Karpas-422 (cell line): ENCODE measurements around the gene LRRC9. TPM values are rescaled to one million over a fixed set of nuclear protein-coding genes. Genes with fewer than 3 reads are reported as not detected.

Experiments used
- DNase-seq: peaks from one replicate; pipeline ENCODE4 v3.0.0-alpha.2; 2015
- H2AFZ ChIP-seq: fragments of 200-600 bp; sonication (generic); 2 replicates; pipeline ENCODE4 v1.6.1; 2014; ENCODE audit warnings: antibody characterized with exemption, low read length, mixed read lengths
- H3K27ac ChIP-seq: fragments of 200-600 bp; sonication (generic); 2 replicates; pipeline ENCODE4 v1.5.1; 2014; ENCODE audit warnings: mild to moderate bottlenecking, low read length, moderate library complexity
- H3K27me3 ChIP-seq: fragments of 200-600 bp; sonication (generic); 2 replicates; pipeline ENCODE4 v1.6.1; 2014; ENCODE audit warnings: low read length, mixed read lengths
- H3K36me3 ChIP-seq: fragments of 200-600 bp; sonication (generic); 2 replicates; pipeline ENCODE4 v1.6.1; 2014; ENCODE audit warnings: low read length, mixed read lengths; ENCODE audit not compliant: insufficient read depth
- H3K4me1 ChIP-seq: fragments of 200-600 bp; sonication (generic); 2 replicates; pipeline ENCODE4 v1.6.1; 2014; ENCODE audit warnings: mild to moderate bottlenecking, low read length, mixed read lengths
- H3K4me2 ChIP-seq: fragments of 200-600 bp; sonication (generic); 2 replicates; pipeline ENCODE4 v1.6.1; 2014; ENCODE audit warnings: low read length, low read depth, mild to moderate bottlenecking; ENCODE audit not compliant: poor library complexity, severe bottlenecking
- H3K4me3 ChIP-seq: fragments of 200-600 bp; sonication (generic); 2 replicates; pipeline ENCODE4 v1.5.1; 2014; ENCODE audit warnings: mild to moderate bottlenecking, antibody characterized with exemption, low read length, mixed read lengths
- H3K79me2 ChIP-seq: fragments of 200-600 bp; sonication (generic); 2 replicates; pipeline ENCODE4 v1.6.1; 2014; ENCODE audit warnings: mild to moderate bottlenecking, low read length, mixed read lengths
- H3K9ac ChIP-seq: fragments of 200-600 bp; sonication (generic); 2 replicates; pipeline ENCODE4 v1.6.0; 2014; ENCODE audit warnings: low read length
- H3K9me2 ChIP-seq: fragments of 200-600 bp; sonication (generic), shearing (Covaris generic); replicated peaks from 2 replicates; pipeline ENCODE4 v1.6.0; 2014; ENCODE audit warnings: mild to moderate bottlenecking, low read length, moderate library complexity; ENCODE audit not compliant: insufficient read depth
- H3K9me3 ChIP-seq: fragments of 300-700, 200-600 bp; sonication (generic); 2 replicates; pipeline ENCODE4 v1.6.1; 2014; ENCODE audit warnings: low read length, mixed read lengths
- H4K20me1 ChIP-seq: fragments of 200-600 bp; sonication (generic); 2 replicates; pipeline ENCODE4 v1.6.1; 2014; ENCODE audit warnings: mild to moderate bottlenecking, antibody characterized with exemption, low read length, low read depth; ENCODE audit not compliant: insufficient read depth
- total RNA-seq: library from RNA; depleted of rRNA; stranded (reverse); fragments of >200 nt; shearing (Covaris generic); gene quantifications from 2 replicates; pipeline ENCODE4 v1.2.3, GENCODE V29; 2014; ENCODE audit warnings: low replicate concordance

Gene LRRC9
- total RNA-seq, 1 experiment from 2014 or later: not detected

GRCh38 chr14:60079723-60080122 lies 159.8 kb downstream of the LRRC9 start:
- no peak overlapping the region for H3K4me3 ChIP-seq
- no peaks in the 10 kb centered on the region for H3K36me3 ChIP-seq
- H3K27ac ChIP-seq: no peak overlapping the region
- no peak overlapping the region for H3K9ac ChIP-seq
- H3K9me3 ChIP-seq: no peaks in the 10 kb centered on the region
- no peak overlapping the region for H2AFZ ChIP-seq
- no peak overlapping the region for H3K4me2 ChIP-seq
- H3K9me2 ChIP-seq: no peaks in the 10 kb centered on the region
- peaks cover 4% of the 10 kb centered on the region; the same call in 1 of the 2 replicates for H3K4me1 ChIP-seq
- DNase-seq: no peak
- no peaks in the 10 kb centered on the region for H3K79me2 ChIP-seq
- no peaks in the 10 kb centered on the region for H4K20me1 ChIP-seq
- no peaks in the 10 kb centered on the region for H3K27me3 ChIP-seq

DNA sequence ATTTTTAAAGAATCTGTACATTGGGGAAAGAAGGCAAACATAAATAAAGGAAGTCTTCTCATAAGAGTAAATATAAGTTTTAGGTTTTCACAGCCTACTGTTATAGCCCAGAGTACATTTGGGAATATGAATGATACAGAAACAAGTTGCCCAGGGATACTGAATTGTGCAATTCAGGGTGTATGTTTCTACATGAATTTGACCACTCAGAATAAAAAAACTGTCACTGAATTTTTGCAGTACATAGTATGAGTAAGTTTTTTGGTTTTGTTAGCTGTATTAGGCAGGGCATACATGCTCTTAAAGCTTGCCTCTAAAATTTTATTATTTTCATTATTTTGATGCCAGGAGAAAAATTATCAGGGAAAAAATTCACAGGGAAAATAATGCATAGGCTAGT lies 165.1 kb downstream of the LRRC9 start:
- H3K36me3 ChIP-seq: no peaks in the 10 kb centered on the region
- H3K27ac ChIP-seq: no peak overlapping the region
- H4K20me1 ChIP-seq: no peaks in the 10 kb centered on the region
- H3K79me2 ChIP-seq: no peaks in the 10 kb centered on the region
- DNase-seq: no peak
- no peaks in the 10 kb centered on the region for H3K27me3 ChIP-seq
- H3K4me2 ChIP-seq: no peak overlapping the region
- H3K9me2 ChIP-seq: no peaks in the 10 kb centered on the region
- no peak overlapping the region for H3K4me3 ChIP-seq
- H3K9me3 ChIP-seq: no peaks in the 10 kb centered on the region
- H3K4me1 ChIP-seq: peaks cover 4% of the 10 kb centered on the region; the same call in 1 of the 2 replicates
- H2AFZ ChIP-seq: no peak overlapping the region
- H3K9ac ChIP-seq: no peak overlapping the region

GRCh38 chr14:60085693-60086092 lies 165.7 kb downstream of the LRRC9 start:
- no peaks in the 10 kb centered on the region for H3K79me2 ChIP-seq
- H2AFZ ChIP-seq: no peak overlapping the region
- no peaks in the 10 kb centered on the region for H3K9me2 ChIP-seq
- peaks cover 9% of the 10 kb centered on the region for H3K4me1 ChIP-seq
- H3K27ac ChIP-seq: no peak overlapping the region
- no peaks in the 10 kb centered on the region for H4K20me1 ChIP-seq
- no peak overlapping the region for H3K9ac ChIP-seq
- no peak for DNase-seq
- no peaks in the 10 kb centered on the region for H3K9me3 ChIP-seq
- H3K4me3 ChIP-seq: no peak overlapping the region
- H3K4me2 ChIP-seq: no peak overlapping the region
- no peaks in the 10 kb centered on the region for H3K36me3 ChIP-seq
- no peaks in the 10 kb centered on the region for H3K27me3 ChIP-seq

DNA sequence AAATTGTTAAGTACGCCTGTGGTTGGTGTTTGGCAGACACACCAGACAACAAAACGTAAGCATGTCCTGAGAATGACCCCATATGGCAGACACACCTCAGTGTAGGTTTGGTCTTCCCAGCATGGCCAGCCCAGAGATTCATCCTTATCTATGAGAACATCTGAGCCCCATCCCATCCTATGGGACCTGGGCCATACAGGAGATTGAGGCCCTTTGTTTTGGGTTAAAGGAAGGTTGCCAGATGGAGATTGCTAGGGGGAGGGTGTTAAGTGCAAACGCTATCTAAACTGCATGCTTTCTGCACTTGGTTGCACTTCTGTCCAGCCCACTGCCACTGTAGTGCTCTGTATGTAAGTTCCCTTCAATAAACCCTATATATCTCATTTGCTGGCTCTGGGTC lies 167.7 kb downstream of the LRRC9 start:
- Histone ChIP-seq H3K4me1 (peaks cover 13% of the 10 kb centered on the region), H2AFZ (no peak overlapping the region), H3K9me3 (no peaks in the 10 kb centered on the region), H3K27ac (no peak overlapping the region), H3K36me3 (no peaks in the 10 kb centered on the region), H3K4me2 (no peak overlapping the region), H3K4me3 (no peak overlapping the region), H3K27me3 (no peaks in the 10 kb centered on the region), H4K20me1 (no peaks in the 10 kb centered on the region), H3K79me2 (peaks cover 5% of the 10 kb centered on the region), H3K9me2 (no peaks in the 10 kb centered on the region), H3K9ac (no peak overlapping the region)
- no peak for DNase-seq

DNA sequence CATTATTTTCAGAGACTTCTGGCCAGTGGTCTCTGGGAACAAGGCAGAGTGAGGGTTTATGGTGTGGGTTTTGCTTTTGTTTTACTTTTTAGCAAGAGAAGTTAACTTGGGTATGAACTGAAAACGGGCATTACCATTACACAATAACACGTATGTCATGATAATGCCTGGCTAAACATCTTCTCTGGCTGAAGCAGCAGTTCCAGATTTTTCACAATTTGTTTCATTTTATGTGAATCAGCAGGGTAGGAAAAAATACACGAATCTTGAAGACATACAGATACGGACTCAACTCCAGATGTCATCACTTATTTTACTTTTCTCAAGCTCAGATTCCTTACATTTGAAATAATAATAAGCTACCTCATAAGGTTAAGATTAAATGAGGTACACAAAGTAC lies 169.3 kb downstream of the LRRC9 start:
- Histone ChIP-seq H3K36me3 (no peaks in the 10 kb centered on the region), H3K4me2 (no peak overlapping the region), H3K27me3 (no peaks in the 10 kb centered on the region), H4K20me1 (peaks cover 13% of the 10 kb centered on the region; the same call in 1 of the 2 replicates), H3K9ac (no peak overlapping the region), H3K9me2 (no peaks in the 10 kb centered on the region), H3K9me3 (no peaks in the 10 kb centered on the region), H3K27ac (no peak overlapping the region), H3K4me1 (peaks cover 21% of the 10 kb centered on the region), H3K4me3 (no peak overlapping the region), H2AFZ (no peak overlapping the region), H3K79me2 (peaks cover 21% of the 10 kb centered on the region)
- DNase-seq: no peak

DNA sequence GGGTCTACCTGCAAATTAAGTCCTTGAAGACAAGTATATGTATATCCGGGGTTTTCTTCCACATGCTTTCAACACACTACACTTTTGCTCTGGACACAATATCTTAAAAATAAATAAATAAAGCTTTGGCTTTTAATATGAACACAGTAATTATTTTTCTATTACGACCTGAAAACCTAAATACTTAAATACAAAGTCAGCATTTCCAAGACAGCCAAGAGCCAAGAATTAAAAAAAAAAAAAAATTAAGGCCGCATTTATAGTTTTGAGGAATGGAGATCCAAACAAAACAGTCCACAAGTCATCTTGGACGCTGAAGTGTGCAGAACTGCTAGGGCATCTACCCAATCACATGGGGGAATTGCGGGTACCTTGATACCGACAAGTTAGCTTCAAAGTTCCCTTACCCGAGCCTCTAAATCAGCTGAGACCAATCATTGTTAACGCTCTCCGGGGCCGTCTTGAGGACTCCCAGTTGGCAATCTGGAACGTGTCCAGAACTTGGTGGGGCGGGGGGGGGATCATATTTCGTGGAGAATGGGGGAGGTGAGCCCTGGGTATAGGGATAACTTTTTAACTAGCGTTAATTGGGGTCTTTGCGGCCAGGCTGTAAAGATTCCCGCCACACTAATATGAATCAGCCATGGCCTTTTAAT lies 171.0 kb downstream of the LRRC9 start:
- H3K4me2 ChIP-seq: peak overlapping the region; percentile 81
- H3K27me3 ChIP-seq: no peaks in the 10 kb centered on the region
- peak overlapping the region; percentile 72 for H2AFZ ChIP-seq
- H3K36me3 ChIP-seq: no peaks in the 10 kb centered on the region
- H3K79me2 ChIP-seq: peaks cover 38% of the 10 kb centered on the region
- H3K9ac ChIP-seq: peak overlapping the region; percentile 83
- H3K4me3 ChIP-seq: peak overlapping the region; percentile 85
- peaks cover 23% of the 10 kb centered on the region for H4K20me1 ChIP-seq
- DNase-seq: peak; percentile 85
- H3K9me3 ChIP-seq: no peaks in the 10 kb centered on the region
- peak overlapping the region; percentile 87 for H3K27ac ChIP-seq
- H3K4me1 ChIP-seq: peaks cover 39% of the 10 kb centered on the region
- no peaks in the 10 kb centered on the region for H3K9me2 ChIP-seq

- Histone ChIP-seq H3K27ac (peak within 1 kb of the TSS; percentile 87), H3K36me3 (no peaks in the 10 kb centered on the region), H3K9me3 (no peaks in the 10 kb centered on the region), H4K20me1 (peaks cover 28% of the 10 kb centered on the region), H3K4me1 (peaks cover 39% of the 10 kb centered on the region), H3K9ac (peak within 1 kb of the TSS; percentile 83), H3K27me3 (no peaks in the 10 kb centered on the region), H2AFZ (peak within 1 kb of the TSS; percentile 72), H3K9me2 (no peaks in the 10 kb centered on the region), H3K4me2 (peak within 1 kb of the TSS; percentile 81), H3K79me2 (peaks cover 47% of the 10 kb centered on the region), H3K4me3 (peak within 1 kb of the TSS; percentile 85)
- DNase-seq: peak; percentile 100
These were observed 171.9 kb downstream of the LRRC9 start, which contains the start of gene PCNX4 for GRCh38 chr14:60091550-60092525. PCNX4 (plus strand) TSS chr14:60091923; CDS start chr14:60107639, 15,716 bp downstream.

GRCh38 chr14:60092526-60092920 lies 172.6 kb downstream of the LRRC9 start:
- Histone ChIP-seq H2AFZ (peak overlapping the region; percentile 29; the same call in 1 of the 2 replicates), H3K27ac (peak overlapping the region; percentile 87), H3K9me2 (no peaks in the 10 kb centered on the region), H3K9me3 (no peaks in the 10 kb centered on the region), H3K9ac (peak overlapping the region; percentile 83), H3K79me2 (peaks cover 54% of the 10 kb centered on the region), H3K36me3 (peaks cover 6% of the 10 kb centered on the region; the same call in 1 of the 2 replicates), H3K4me1 (peaks cover 39% of the 10 kb centered on the region), H3K4me3 (peak overlapping the region; percentile 85), H3K27me3 (no peaks in the 10 kb centered on the region), H3K4me2 (peak overlapping the region; percentile 81), H4K20me1 (peaks cover 28% of the 10 kb centered on the region)
- peak; percentile 83 for DNase-seq
